ENCODE results near the gene TNFRSF8. TPM values are rescaled to one million over a fixed set of nuclear protein-coding genes. Genes with fewer than 3 reads are reported as not detected.

The TNFRSF8 gene

Small RNAs within 50 kb of the gene (small RNA-seq; reads per million reads assigned to genes)
- gene AL096840.1 (ENCODE audit: insufficient read depth) (not detected), gene MIR4632 (ENCODE audit: insufficient read depth) (not detected), gene MIR6729 (ENCODE audit: insufficient read depth) (2.0 reads per million), gene RF00019 (ENCODE audit: insufficient read depth) (not detected), gene RN7SL649P (ENCODE audit: insufficient read depth) (not detected), gene RNU6-777P (ENCODE audit: insufficient read depth) (not detected), gene RPL23AP89 (ENCODE audit: insufficient read depth) (not detected)
